KMS-11 (cell line): ENCODE measurements around the gene MAPK14.

Source experiments
- H2AFZ ChIP-seq: fragments of 200-600 bp; sonication (generic); 2 replicates; pipeline ENCODE4 v1.6.1; 2016; ENCODE audit warnings: antibody characterized with exemption, mixed run types, low read depth
- H3K27ac ChIP-seq: fragments of 200-600 bp; sonication (generic); 2 replicates; pipeline ENCODE4 v1.6.1; 2016; ENCODE audit warnings: mild to moderate bottlenecking, mixed run types
- H3K27me3 ChIP-seq: fragments of 200-600 bp; sonication (generic); 2 replicates; pipeline ENCODE4 v1.6.1; 2017; ENCODE audit warnings: mild to moderate bottlenecking, low read depth, mixed run types, moderate library complexity; ENCODE audit not compliant: insufficient read depth
- H3K36me3 ChIP-seq: fragments of 200-600 bp; sonication (generic); 2 replicates; pipeline ENCODE4 v1.6.1; 2017; ENCODE audit warnings: mild to moderate bottlenecking, mixed run types; ENCODE audit not compliant: insufficient read depth
- H3K4me1 ChIP-seq: fragments of 200-600 bp; sonication (generic); 2 replicates; pipeline ENCODE4 v1.6.1; 2016; ENCODE audit warnings: mild to moderate bottlenecking, low read depth, mixed run types; ENCODE audit not compliant: poor library complexity, severe bottlenecking
- H3K4me2 ChIP-seq: fragments of 200-600 bp; sonication (generic); 2 replicates; pipeline ENCODE4 v1.7.0; 2016; ENCODE audit warnings: mild to moderate bottlenecking, mixed run types
- H3K4me3 ChIP-seq: fragments of 200-600 bp; sonication (generic); IDR thresholded peaks from 2 replicates; pipeline ENCODE4 v1.6.1; 2017; ENCODE audit warnings: low read depth, low read length, mixed read lengths; ENCODE audit not compliant: insufficient read depth
- H3K79me2 ChIP-seq: fragments of 200-600 bp; sonication (generic); 2 replicates; pipeline ENCODE4 v1.6.1; 2016; ENCODE audit warnings: low read depth, mixed run types; ENCODE audit not compliant: insufficient read depth
- H3K9ac ChIP-seq: fragments of 200-600 bp; sonication (generic); 2 replicates; pipeline ENCODE4 v1.6.1; 2016; ENCODE audit warnings: mild to moderate bottlenecking, mixed run types
- H4K20me1 ChIP-seq: fragments of 200-600 bp; sonication (generic); 2 replicates; pipeline ENCODE4 v1.6.1; 2016; ENCODE audit warnings: mild to moderate bottlenecking, mixed run types; ENCODE audit not compliant: insufficient read depth
- CTCF ChIP-seq: fragments of 200-600 bp; sonication (generic); conservative IDR thresholded peaks from 2 replicates; pipeline ENCODE4 v1.6.1; 2017; ENCODE audit warnings: low read depth, mild to moderate bottlenecking, antibody characterized with exemption, low read length, moderate library complexity, mixed read lengths

MAPK14 gene

GRCh38 chr6:36065916-36066315 lies 38.3 kb downstream of the MAPK14 start:
- H3K9ac ChIP-seq: no peak overlapping the region
- H3K27me3 ChIP-seq: no peaks in the 10 kb centered on the region
- H3K4me2 ChIP-seq: no peak overlapping the region
- no peak for TF ChIP-seq CTCF
- H2AFZ ChIP-seq: no peak overlapping the region
- H4K20me1 ChIP-seq: no peaks in the 10 kb centered on the region
- H3K4me3 ChIP-seq: no peak overlapping the region
- H3K79me2 ChIP-seq: peaks cover 24% of the 10 kb centered on the region; the same call in 1 of the 2 replicates
- no peaks in the 10 kb centered on the region for H3K4me1 ChIP-seq
- no peak overlapping the region for H3K27ac ChIP-seq
- no peaks in the 10 kb centered on the region for H3K36me3 ChIP-seq

- Histone ChIP-seq H3K4me3 (no peak overlapping the region), H3K27me3 (no peaks in the 10 kb centered on the region), H3K4me1 (no peaks in the 10 kb centered on the region), H3K36me3 (no peaks in the 10 kb centered on the region), H4K20me1 (no peaks in the 10 kb centered on the region), H2AFZ (no peak overlapping the region), H3K4me2 (no peak overlapping the region), H3K79me2 (peaks cover 24% of the 10 kb centered on the region; the same call in 1 of the 2 replicates), H3K27ac (no peak overlapping the region), H3K9ac (no peak overlapping the region)
- no peak for TF ChIP-seq CTCF
These were observed 39.2 kb downstream of the MAPK14 start for GRCh38 chr6:36066817-36067216.

GRCh38 chr6:36067374-36068011 lies 39.9 kb downstream of the MAPK14 start:
- Histone ChIP-seq H3K9ac (no peak overlapping the region), H3K4me3 (no peak overlapping the region), H3K27me3 (no peaks in the 10 kb centered on the region), H3K4me1 (no peaks in the 10 kb centered on the region), H3K4me2 (no peak overlapping the region), H2AFZ (no peak overlapping the region), H3K79me2 (peaks cover 20% of the 10 kb centered on the region; the same call in 1 of the 2 replicates), H3K36me3 (no peaks in the 10 kb centered on the region), H3K27ac (no peak overlapping the region), H4K20me1 (no peaks in the 10 kb centered on the region)
- no peak for TF ChIP-seq CTCF

- H3K36me3 ChIP-seq: no peaks in the 10 kb centered on the region
- no peaks in the 10 kb centered on the region for H3K4me1 ChIP-seq
- H3K79me2 ChIP-seq: peaks cover 16% of the 10 kb centered on the region; the same call in 1 of the 2 replicates
- no peaks in the 10 kb centered on the region for H4K20me1 ChIP-seq
- no peak overlapping the region for H3K27ac ChIP-seq
- H3K9ac ChIP-seq: no peak overlapping the region
- H3K27me3 ChIP-seq: no peaks in the 10 kb centered on the region
- H2AFZ ChIP-seq: no peak overlapping the region
- no peak overlapping the region for H3K4me2 ChIP-seq
- H3K4me3 ChIP-seq: no peak overlapping the region
- TF ChIP-seq CTCF: no peak
These were observed 40.4 kb downstream of the MAPK14 start for GRCh38 chr6:36068012-36068392.
